GM19395 (cell line): ENCODE measurements around the gene DNAJC5G.
"Not testable (repeated sequence)": the region's sequence is repeated elsewhere in the genome, so short reads cannot be mapped to it uniquely, and the experiment has no call there.

Experiments used
- ATAC-seq: cut with Tn5 transposase; IDR thresholded peaks from one replicate; pipeline ENCODE4 v1.9.1; 2021; ENCODE audit warnings: mild to moderate bottlenecking, moderate library complexity; ENCODE audit not compliant: unreplicated experiment

Gene DNAJC5G

DNA sequence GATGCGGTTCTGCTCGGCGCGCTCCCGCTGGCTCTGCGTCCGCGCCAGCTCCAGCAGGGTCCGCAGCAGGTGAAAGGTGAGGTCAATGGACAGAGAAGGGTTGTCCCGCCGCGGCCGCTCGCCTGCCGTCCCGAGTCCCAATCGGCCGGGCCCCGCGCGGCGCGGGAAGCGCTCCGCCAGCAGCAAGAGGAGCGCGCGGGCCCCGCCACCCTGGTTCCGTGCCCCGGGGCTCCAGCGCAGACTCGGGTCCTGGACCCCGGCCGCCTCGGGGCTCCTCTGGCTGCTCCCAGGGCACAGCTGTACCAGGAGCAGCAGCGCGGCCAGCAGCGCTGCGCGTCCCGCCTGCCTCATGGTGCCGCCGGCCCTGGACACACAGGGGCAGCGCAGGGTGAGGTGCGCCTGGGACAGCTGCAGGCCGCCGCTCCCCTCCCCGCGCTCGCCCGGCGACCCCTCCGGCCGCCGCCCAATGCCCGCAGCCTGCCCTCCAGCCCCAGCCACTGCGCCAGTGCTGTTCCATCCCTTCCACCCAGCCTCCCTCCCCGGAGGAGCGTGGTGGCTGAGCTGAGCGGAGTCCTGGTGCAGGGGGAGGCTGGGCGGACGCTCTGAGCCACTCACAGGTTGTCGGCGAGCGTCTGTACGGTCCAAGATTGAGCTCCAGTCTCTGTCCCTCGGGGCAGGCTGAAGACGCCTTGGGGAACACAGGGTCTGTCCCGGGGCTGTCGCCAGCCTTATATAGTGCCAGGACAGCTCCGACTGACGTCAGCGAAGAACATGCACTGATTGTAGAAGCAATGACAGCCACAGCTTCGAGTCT is 32.5 kb downstream of the DNAJC5G start:
- ATAC-seq: no peak

DNA sequence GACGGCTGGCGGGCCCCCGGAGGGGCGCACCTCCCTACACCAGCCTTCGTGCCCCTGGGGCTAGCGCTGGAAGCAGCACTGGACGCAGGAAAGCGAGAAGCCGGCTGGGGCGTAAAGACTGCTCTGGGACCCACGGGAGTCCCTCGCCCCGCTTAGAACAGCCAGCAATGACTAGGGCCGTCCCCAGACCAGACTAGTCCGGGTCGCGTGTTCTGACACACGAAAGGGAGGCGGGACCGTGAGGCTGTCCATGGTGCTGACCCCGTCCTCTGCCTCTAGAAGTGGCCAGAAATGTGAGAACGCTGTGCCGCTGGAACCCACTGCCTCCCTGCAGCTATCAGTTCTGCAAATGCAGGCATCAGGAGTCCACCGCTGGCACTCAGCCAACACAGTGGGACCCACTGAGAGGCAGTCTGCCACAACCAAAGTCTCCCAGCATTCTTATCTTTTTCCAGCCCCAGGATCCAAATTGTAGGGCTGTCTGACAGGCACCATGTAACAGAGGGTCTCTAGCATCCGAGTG is 33.2 kb downstream of the DNAJC5G start, which contains the start of gene UCN:
UCN (minus strand) TSS at position 87 of the 523 bp plus-strand sequence. CDS start 550 bp downstream, outside the sequence.
- no peak for ATAC-seq

DNA sequence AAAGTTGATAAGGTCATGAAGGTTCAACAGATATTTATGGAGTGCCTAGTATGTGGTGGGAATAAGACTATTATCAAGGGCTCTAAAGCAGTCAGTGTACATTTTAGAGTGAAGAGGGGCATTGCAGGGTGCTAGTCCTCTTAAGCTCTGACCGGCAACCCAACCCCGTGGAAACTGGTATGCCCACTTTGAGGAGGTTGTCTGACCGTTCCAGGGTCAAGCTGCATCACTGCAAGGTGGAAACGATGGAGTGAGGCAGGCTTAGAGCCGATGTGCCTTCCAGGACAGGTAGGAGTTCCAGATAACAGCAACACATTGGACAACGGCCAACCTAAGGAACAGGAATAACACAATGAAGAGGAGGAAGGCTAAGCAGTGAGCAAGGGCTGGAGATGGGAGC is 34.4 kb downstream of the DNAJC5G start:
- ATAC-seq: no peak

DNA sequence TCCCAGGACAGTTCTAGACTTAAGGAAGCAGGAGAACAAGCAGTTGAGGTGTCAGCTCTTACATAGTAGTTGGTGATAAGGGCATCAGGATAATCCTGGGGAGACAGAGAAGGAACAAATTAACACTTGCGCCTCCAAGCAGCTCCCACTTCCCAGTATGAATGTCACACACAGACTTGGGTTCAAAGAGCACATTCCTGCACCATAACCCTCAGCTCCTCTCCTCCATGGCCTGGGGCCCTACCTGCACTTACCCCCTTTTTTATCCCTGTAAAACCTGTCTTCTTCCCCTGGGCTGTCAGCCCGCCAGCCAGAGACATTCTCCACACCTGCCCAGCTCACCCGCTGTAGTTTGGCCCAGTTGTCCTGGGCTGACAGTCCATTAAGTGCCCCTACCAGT is 36.9 kb downstream of the DNAJC5G start:
- ATAC-seq: no peak

DNA sequence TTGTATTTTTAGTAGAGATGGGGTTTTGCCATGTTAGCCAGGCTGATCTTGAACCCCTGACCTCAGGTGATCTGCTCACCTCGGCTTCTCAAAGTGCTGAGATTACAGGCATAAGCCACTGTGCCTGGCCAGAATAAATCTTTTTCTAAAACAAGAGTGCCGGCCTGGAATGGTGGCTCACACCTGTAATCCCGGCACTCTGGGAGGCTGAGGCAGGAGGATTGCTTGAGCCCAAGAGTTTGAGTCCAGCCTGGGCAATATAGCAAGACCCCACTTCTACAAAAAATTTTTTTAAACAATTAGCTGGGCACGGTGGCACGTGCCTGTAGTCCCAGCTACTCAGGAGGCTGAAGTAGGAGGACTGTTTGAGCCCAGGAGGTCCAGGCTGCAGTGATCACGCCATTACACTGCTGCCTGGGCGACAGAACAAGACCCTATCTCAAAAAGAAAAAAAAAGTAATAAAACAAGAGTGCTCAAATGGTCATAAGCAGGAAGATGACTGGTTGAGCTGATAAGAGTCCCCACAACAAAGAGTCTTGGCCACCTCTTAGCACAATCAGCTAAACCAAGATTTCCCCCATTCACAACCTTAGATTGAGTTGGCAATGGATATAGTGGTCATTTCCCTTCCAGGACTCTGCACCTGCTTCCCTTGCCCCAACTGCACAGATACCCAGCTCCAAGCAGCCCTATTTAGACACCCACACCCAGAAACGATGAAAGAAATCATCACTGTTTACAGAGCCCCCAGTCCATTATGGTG is 38.8 kb downstream of the DNAJC5G start:
- no peak for ATAC-seq

DNA sequence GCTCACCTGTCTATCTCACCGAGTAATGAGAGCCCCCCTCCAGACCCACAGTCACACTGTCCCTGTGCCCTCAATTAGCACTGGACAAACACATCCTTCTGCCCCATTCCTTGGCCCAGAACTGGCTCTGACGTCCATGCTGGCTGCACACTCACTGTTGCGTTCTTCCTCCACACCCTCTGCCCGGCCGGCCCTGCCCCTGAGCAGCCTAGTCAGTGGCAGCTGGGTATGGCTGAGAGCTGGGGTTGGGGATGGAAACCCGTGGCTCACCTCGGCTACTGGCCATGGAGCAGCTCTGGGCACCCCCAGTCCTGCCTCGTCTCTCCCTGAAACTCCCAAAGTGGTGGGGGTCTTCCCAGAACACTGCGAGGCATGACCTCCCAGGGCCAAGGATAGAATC is 39.5 kb downstream of the DNAJC5G start:
- ATAC-seq: no peak

DNA sequence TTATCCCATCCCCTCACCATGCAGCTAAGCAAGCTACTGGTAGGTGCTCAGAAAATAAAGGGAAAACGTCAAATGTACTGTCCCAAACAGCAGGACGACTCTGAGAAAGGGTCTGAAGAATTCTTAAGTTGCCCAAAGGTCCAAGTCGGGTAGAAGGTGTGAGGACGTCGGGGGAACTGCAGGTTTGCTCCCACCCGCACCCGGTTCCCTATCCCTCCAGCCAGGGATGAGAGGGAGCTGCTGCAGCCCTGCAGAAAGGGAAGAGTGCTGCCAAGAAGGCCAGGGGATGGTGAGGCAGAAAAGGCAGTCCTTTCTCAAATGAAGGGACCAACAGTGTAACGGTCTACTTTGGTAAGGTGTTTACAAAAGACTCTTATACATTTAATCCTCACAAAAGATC is 39.9 kb downstream of the DNAJC5G start:
- no peak for ATAC-seq

DNA sequence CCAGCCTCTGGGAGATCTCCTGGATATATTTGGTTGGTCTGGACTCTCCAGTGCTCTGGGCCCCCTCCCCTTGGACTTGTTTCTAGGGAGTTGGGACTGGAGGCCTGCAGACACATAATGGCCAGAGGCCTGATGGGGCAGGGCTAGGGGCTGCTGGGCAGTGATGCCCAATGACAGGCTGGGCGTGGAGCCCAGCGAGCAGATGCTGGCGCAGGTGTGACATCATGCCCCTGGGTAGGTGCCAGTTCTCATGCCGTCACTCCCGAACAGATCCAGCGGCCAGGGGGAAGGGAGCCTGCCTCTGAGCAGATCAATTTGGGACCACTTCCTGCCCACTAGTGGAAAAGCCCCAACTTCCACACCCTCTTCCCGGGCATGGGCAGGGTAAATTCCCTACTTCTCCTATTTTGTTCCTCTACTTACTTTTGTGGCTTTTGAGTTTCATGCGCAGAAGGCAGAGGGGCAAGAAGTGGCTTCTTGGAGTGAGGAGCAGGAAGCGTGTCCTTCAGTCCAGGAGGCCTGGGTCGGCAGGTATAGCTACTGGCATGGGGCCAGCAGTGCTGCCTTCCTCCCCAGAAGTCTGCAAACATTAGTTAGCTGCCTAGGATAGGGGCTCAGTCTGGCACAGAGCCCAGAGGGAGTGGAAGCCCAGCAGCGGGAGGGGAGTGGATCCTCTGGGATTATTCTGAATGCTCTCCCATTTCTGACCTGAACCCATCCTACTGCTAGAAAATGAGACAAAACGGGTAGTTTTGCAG is 41.6 kb downstream of the DNAJC5G start:
- no peak for ATAC-seq

DNA sequence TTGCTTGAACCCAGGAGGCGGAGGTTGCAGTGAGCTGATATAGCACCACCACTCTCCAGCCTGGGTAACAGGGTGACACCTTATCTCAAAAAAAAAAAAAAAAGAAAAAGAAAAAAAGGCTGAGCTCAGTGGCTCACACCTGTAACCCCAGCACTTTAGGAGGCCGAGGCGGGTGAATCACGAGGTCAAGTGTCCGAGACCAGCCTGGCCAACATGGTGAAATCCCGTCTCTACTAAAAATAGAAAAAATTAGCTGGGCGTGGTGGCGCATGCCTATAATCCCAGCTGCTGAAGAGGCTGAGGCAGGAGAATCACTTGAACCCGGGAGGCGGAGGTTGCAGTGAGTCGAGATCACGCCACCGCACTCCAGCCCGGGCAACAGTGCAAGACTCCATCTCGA is 44.6 kb downstream of the DNAJC5G start:
- not testable (repeated sequence) for ATAC-seq

DNA sequence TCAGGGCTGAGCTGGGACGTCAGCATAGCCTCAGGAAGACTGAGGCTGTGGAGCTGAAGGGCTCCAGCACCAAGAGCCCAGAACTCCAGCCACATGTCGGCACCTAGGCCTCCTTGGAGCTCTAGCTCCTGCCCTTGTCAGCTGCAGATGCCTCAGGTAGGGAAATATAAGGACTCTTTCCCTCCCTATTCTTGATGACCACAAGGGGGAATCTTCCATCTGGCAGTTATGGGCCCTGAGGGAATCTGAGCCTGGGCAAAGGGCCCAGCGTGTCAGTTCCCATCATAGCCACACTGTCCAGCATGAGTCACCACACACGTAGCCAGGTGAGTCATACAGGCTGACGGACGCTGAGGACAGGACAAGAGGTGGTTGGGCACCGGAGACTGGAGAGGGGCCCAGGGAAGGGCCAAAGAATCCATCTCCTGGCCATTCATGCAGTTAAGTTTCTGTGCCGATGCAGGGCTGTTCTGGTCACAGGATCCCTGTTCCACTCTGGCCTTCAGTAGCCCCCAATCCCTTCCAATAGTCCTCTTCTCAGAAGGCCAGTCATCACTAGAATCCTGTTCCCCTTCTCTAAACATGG is 45.8 kb downstream of the DNAJC5G start:
- ATAC-seq: no peak

DNA sequence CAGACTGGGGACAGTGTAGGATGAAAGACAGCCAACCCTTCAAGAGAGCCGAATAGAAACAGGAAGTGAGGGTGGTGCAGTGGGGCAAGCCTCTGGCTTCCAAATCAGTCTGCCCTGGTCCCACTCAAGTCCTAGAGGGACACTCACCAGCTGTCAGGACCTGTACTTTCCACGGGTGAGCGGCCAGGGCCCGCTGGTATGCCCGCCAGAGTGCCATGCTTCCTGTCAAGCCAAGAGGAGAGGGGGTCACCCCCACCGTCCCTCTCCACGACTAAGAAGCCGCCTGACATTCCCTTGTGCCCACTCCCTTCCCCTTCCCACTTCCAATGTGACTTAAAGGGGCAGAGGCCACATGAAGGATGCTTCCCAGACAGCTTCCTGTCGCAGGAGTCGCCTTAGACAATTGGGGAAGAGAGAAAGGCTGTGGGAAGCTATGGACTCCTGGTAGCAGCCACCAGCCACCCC is 47.1 kb downstream of the DNAJC5G start:
- ATAC-seq: no peak

DNA sequence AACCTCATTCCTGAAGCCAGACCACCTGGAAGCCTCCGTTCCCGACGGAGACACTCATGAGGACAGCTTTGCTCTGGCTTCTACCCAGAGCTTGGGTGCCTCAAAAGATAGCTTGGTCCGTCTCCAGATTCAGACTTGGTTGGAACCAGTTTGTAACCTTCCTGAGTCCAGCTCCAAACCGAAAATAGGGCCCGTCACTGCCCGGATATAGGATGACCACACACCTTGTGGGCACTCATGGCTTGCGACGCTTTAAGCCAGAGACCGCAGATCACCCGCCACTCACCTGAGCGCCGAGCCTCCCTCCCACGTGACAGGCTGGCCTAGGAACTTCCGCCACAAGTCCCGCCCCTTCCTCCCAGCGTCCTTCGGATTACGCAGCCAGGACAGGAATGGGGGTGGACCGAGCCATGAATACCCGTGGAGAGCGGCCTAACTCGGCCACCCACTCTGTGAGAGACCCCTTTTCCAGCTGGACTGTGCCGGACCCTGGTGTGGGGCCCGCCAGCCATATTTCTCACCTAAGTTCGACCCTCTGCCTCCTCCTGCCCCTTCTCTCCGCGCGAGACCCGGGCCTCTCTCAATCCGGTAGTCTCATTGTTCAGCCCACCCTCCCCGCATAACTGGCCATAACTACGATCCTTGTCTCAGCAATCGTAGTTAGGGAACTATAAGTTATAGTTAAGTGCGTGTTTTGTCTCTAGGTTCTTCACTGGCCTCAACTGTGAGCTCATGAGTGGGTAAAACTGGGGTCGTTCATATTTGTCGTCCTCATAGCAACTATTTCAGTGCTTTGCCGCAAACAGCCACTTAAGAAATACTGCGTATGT is 47.7 kb downstream of the DNAJC5G start, which contains the start of gene MPV17:
MPV17 (minus strand) TSS at position 332 of the 830 bp plus-strand sequence. CDS start 580 bp downstream, outside the sequence.
- ATAC-seq: peak; percentile 93

DNA sequence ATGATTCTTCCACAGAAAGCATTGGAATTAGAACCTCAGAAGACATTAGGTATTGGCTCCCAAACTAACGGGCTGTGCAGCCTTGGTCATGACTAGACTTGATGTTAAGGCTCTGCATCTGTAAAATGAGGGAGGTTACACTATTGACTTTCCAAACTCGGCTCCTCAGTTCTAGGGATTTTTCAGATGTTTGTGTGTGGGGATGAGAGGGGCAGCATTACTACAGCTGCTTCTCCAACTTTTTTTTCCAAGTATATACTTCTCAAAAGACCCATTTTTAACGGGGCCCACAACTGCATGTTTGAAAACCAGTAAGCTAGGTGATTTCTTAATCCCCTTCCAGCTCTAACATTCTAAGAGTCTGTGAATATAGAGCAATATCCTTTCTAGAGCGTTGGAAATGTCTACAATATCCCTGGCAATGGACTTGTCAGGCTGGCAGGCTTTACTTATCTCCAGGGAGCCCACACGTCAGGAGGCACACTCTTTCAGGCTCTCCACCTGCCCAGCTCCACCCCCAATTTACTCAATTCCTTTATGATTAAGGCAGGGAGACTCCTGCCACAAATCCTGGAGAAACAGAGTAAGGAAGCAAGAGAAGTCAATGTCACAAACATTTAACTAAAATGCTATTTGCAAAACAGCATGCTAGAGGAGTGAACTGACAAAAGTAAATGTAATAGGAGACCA is 48.5 kb downstream of the DNAJC5G start:
- ATAC-seq: no peak

DNA sequence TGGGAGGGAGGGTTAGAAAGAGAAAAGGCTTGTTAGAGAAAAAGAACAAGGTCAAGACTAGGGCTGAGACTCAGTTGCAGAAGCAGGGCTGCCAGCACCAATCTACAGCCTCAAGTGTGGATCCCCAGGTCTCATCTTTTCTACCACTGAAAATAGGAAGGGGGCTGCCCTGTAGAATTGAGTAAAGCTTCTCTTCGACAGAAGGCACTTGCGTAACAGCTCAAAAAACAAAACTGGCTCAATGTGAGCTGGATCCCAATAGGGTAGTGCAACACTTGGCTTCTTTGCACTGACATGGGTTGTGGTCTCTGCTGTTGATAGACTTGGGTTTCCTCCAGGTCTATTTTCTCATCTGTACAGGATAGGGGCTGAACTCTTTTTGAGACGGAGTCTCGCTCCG is 49.5 kb downstream of the DNAJC5G start:
- ATAC-seq: no peak
